Measurements from ENCODE around the gene TRIM24.
A peak's percentile ranks its signal among the peaks of the same experiment; 100 is the strongest.
"Not testable (repeated sequence)": the region's sequence is repeated elsewhere in the genome, so short reads cannot be mapped to it uniquely, and the experiment has no call there.

Gene TRIM24

DNA sequence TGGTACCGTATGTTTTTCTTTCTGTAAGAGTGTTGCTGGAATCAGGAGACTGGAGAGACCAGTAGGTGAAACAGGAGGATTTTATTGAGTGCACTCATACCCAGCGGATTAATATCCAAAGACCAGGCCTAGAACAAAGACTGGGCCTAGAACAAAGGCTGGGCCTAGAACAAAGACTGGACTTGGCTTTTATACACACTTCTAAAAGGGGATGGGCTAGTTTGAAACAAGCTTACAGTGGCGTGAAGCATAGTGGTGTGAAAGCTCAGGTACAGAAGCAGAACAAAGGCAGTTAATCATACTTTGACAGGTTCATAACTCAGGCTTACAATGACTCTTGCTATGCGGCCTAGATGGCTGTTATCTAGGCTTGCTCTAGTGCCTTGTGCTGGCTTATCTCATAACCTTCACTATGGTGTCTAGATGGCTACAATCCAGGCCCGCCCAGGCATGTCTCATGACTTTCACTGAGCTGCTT is 67.7 kb downstream of the TRIM24 start:
- no peak for TF ChIP-seq GABPA (IDR thresholded peaks at IDR 0.05; ENCODE audit: low read depth)
- TF ChIP-seq POLR2AphosphoS5 (IDR thresholded peaks at IDR 0.05; ENCODE audit: low read depth): peak; percentile 21; the same call in 1 of the 2 replicates
- H3K27ac ChIP-seq (replicated peaks): no peak overlapping the region
- H3K27me3 ChIP-seq (ENCODE audit: insufficient read depth, poor library complexity, severe bottlenecking): no peaks in the 10 kb centered on the region
- H3K4me3 ChIP-seq (replicated peaks; ENCODE audit: insufficient read depth, low read length): no peak overlapping the region
- no peak for DNase-seq (ENCODE audit: low read depth in 1 of 2, low spot score in 1 of 2)

DNA sequence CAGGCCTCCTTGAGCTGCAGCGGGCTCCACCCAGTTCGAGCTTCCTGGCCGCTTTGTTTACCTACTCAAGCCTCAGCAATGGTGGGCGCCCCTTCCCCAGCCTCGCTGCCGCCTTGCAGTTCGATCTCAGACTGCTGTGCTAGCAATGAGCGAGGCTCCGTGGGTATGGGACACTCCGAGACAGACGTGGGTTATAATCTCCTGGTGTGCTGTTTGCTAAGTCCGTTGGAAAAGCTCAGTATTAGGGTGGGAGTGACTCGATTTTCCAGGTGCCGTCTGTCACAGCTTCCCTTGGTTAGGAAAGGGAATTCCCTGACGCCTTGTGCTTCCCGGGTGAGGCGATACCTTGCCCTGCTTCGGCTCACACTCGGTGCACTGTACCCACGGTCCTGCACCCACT is 76.8 kb downstream of the TRIM24 start:
- H3K4me3 ChIP-seq (replicated peaks; ENCODE audit: insufficient read depth, low read length); H3K27ac ChIP-seq (replicated peaks); DNase-seq (ENCODE audit: low read depth in 1 of 2, low spot score in 1 of 2); H3K27me3 ChIP-seq (ENCODE audit: insufficient read depth, poor library complexity, severe bottlenecking): not testable (repeated sequence)

DNA sequence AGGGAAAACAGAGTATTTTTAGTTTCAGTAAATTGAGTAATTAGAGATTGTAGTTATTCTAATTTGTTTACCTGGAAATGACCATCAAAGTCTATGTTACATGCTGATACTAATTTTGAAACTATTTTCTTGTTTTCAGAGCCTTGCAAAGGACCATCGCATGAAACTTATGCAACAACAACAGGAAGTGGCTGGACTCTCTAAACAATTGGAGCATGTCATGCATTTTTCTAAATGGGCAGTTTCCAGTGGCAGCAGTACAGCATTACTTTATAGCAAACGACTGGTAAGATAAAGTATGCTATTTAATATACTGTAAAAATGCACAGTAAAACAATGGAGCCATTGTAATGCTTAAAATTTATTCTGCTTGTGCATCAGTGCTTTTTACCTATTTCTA is 78.5 kb downstream of the TRIM24 start:
- H3K27ac ChIP-seq (replicated peaks): no peak overlapping the region
- H3K27me3 ChIP-seq (ENCODE audit: insufficient read depth, poor library complexity, severe bottlenecking): no peaks in the 10 kb centered on the region
- no peak for TF ChIP-seq POLR2AphosphoS5 (IDR thresholded peaks at IDR 0.05; ENCODE audit: low read depth)
- TF ChIP-seq SPI1 (IDR thresholded peaks at IDR 0.05; ENCODE audit: borderline replicate concordance, low read depth): no peak
- TF ChIP-seq, protein P1, sequence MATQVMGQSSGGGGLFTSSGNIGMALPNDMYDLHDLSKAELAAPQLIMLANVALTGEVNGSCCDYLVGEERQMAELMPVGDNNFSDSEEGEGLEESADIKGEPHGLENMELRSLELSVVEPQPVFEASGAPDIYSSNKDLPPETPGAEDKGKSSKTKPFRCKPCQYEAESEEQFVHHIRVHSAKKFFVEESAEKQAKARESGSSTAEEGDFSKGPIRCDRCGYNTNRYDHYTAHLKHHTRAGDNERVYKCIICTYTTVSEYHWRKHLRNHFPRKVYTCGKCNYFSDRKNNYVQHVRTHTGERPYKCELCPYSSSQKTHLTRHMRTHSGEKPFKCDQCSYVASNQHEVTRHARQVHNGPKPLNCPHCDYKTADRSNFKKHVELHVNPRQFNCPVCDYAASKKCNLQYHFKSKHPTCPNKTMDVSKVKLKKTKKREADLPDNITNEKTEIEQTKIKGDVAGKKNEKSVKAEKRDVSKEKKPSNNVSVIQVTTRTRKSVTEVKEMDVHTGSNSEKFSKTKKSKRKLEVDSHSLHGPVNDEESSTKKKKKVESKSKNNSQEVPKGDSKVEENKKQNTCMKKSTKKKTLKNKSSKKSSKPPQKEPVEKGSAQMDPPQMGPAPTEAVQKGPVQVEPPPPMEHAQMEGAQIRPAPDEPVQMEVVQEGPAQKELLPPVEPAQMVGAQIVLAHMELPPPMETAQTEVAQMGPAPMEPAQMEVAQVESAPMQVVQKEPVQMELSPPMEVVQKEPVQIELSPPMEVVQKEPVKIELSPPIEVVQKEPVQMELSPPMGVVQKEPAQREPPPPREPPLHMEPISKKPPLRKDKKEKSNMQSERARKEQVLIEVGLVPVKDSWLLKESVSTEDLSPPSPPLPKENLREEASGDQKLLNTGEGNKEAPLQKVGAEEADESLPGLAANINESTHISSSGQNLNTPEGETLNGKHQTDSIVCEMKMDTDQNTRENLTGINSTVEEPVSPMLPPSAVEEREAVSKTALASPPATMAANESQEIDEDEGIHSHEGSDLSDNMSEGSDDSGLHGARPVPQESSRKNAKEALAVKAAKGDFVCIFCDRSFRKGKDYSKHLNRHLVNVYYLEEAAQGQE (IDR thresholded peaks at IDR 0.05; ENCODE audit: insufficient replicate concordance, low read depth): no peak
- no peak overlapping the region for H3K4me3 ChIP-seq (replicated peaks; ENCODE audit: insufficient read depth, low read length)
- DNase-seq (ENCODE audit: low read depth in 1 of 2, low spot score in 1 of 2): no peak

DNA sequence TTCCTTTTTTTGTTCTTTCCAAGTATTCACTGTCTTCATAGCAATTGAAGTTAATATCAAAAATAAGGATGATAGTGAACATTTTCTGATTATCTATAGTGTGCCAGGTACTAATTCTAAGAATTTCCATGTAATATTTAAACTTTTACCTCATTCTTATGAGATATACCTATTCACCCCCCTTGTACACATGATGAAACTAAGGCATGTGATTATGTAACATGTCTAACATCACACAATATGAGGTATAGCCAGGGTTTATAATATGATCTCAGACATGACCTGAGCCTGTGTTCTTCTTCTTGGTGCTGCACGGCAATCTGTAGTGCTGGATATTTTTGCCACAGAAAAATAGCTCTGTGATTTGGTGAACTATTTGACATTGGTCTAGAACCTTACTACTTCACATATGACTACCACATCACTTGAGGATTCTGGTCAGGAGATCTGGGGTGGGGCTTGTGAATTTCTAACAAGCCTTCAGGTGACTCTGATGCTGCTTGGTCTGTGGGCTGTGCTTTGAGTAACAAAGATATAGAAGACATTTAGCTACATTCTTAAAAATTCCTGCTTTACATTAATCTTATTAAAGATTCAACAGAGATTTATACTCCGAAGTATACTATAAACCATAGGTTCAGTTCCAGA is 79.1 kb downstream of the TRIM24 start:
- Histone ChIP-seq H3K4me3 (replicated peaks; ENCODE audit: insufficient read depth, low read length) (no peak overlapping the region), H3K27ac (replicated peaks) (no peak overlapping the region), H3K27me3 (ENCODE audit: insufficient read depth, poor library complexity, severe bottlenecking) (no peaks in the 10 kb centered on the region)
- DNase-seq (ENCODE audit: low read depth in 1 of 2, low spot score in 1 of 2): no peak
- TF ChIP-seq, protein P2, sequence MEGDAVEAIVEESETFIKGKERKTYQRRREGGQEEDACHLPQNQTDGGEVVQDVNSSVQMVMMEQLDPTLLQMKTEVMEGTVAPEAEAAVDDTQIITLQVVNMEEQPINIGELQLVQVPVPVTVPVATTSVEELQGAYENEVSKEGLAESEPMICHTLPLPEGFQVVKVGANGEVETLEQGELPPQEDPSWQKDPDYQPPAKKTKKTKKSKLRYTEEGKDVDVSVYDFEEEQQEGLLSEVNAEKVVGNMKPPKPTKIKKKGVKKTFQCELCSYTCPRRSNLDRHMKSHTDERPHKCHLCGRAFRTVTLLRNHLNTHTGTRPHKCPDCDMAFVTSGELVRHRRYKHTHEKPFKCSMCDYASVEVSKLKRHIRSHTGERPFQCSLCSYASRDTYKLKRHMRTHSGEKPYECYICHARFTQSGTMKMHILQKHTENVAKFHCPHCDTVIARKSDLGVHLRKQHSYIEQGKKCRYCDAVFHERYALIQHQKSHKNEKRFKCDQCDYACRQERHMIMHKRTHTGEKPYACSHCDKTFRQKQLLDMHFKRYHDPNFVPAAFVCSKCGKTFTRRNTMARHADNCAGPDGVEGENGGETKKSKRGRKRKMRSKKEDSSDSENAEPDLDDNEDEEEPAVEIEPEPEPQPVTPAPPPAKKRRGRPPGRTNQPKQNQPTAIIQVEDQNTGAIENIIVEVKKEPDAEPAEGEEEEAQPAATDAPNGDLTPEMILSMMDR (IDR thresholded peaks at IDR 0.05; ENCODE audit: insufficient read depth, low read length): no peak
- TF ChIP-seq GABPA (IDR thresholded peaks at IDR 0.05; ENCODE audit: low read depth) (no peak), POLR2AphosphoS5 (IDR thresholded peaks at IDR 0.05; ENCODE audit: low read depth) (no peak), SPI1 (IDR thresholded peaks at IDR 0.05; ENCODE audit: borderline replicate concordance, low read depth) (no peak)
- TF ChIP-seq, protein P1 (IDR thresholded peaks at IDR 0.05; ENCODE audit: insufficient replicate concordance, low read depth): no peak

DNA sequence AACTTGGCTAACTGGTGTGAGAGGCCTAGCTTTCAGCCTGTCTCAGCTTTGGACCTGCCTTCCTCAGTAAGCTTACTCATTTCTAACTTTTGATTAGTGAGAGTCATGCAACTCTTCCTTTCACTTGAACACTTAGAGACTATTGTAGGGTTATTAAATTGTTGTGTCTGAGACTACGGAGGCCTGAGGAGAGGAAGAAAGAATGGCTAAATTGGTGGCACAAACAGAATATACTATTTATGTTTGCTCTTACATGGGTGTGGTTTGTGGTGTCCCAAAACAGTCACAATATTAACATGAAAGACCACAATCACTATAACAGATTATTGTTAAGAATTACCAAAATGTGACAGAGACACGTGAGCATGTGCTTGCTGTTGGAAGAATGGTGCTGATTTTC is 82.1 kb downstream of the TRIM24 start:
- Histone ChIP-seq H3K4me3 (replicated peaks; ENCODE audit: insufficient read depth, low read length) (no peak overlapping the region), H3K27me3 (ENCODE audit: insufficient read depth, poor library complexity, severe bottlenecking) (no peaks in the 10 kb centered on the region), H3K27ac (replicated peaks) (no peak overlapping the region)
- DNase-seq (ENCODE audit: low read depth in 1 of 2, low spot score in 1 of 2): no peak
- TF ChIP-seq, protein P2 (IDR thresholded peaks at IDR 0.05; ENCODE audit: insufficient read depth, low read length): no peak
- TF ChIP-seq GABPA (IDR thresholded peaks at IDR 0.05; ENCODE audit: low read depth) (no peak), SPI1 (IDR thresholded peaks at IDR 0.05; ENCODE audit: borderline replicate concordance, low read depth) (no peak), POLR2AphosphoS5 (IDR thresholded peaks at IDR 0.05; ENCODE audit: low read depth) (no peak)
- TF ChIP-seq, protein P1 (IDR thresholded peaks at IDR 0.05; ENCODE audit: insufficient replicate concordance, low read depth): no peak
